ENCODE results near the gene TENT5A.

GRCh38 chr6:81753711-81754577, 1.5 kb upstream of the TENT5A start:
- TF ChIP-seq ZNF280C (tag by site-specific recombination; IDR thresholded peaks at IDR 0.05) (no peak), GLI2 (tag by site-specific recombination; IDR thresholded peaks at IDR 0.05; ENCODE audit: borderline replicate concordance, low read depth) (no peak), ZBTB7A (tag by site-specific recombination; IDR thresholded peaks at IDR 0.05; ENCODE audit: low read depth) (no peak), ZNF621 (tag by site-specific recombination; IDR thresholded peaks at IDR 0.05) (no peak), CTCF (tag by site-specific recombination; IDR thresholded peaks at IDR 0.05) (peak; percentile 70), ZNF398 (tag by site-specific recombination; IDR thresholded peaks at IDR 0.05) (no peak), ZBTB17 (tag by site-specific recombination; IDR thresholded peaks at IDR 0.05) (no peak), ELK4 (IDR thresholded peaks at IDR 0.05; ENCODE audit: borderline replicate concordance, low read depth, low read length) (no peak), TSHZ1 (tag by site-specific recombination; IDR thresholded peaks at IDR 0.05; ENCODE audit: borderline replicate concordance) (no peak), ATF2 (tag by site-specific recombination; IDR thresholded peaks at IDR 0.05; ENCODE audit: low read depth) (no peak), ZNF341 (tag by site-specific recombination; IDR thresholded peaks at IDR 0.05; ENCODE audit: low read depth) (peak; percentile 33; the same call in 1 of the 2 replicates), PRDM6 (tag by site-specific recombination; IDR thresholded peaks at IDR 0.05) (no peak), ZNF530 (tag by site-specific recombination; IDR thresholded peaks at IDR 0.05; ENCODE audit: low read depth) (no peak), ZBTB11 (tag by site-specific recombination; conservative IDR thresholded peaks at IDR 0.05; ENCODE audit: low read depth) (no peak)
